ENCODE results near the gene PYROXD2.

The PYROXD2 gene

GRCh38 chr10:98414578-98414931 is 427 bp downstream of the PYROXD2 start:
- DNase-seq = no peak

- DNase-seq = no peak
Measured at GRCh38 chr10:98411768-98412167, 3.2 kb downstream of the PYROXD2 start.

DNA sequence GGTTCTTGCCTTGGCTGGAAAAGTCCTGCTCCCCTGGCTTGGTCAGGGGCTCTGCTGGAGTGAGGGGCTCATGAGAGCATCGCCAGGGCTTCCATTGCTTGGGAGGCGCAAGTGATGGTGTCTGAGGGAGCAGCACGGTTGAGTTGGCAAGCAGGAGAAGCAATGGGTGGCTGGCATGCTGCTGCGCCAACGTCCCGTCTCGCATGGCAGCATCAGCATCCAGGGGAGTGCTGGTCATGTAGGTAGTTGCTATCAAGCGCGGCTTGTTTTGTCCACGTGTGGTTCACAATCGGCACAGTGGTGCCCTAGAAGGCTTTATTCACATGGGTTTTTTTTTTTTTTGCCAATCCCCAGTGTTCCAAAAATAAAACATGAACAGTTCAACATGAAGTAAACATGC is 3.8 kb downstream of the PYROXD2 start:
- DNase-seq = no peak

- no peak for DNase-seq
Measured at GRCh38 chr10:98410759-98411158, 4.2 kb downstream of the PYROXD2 start.

DNA sequence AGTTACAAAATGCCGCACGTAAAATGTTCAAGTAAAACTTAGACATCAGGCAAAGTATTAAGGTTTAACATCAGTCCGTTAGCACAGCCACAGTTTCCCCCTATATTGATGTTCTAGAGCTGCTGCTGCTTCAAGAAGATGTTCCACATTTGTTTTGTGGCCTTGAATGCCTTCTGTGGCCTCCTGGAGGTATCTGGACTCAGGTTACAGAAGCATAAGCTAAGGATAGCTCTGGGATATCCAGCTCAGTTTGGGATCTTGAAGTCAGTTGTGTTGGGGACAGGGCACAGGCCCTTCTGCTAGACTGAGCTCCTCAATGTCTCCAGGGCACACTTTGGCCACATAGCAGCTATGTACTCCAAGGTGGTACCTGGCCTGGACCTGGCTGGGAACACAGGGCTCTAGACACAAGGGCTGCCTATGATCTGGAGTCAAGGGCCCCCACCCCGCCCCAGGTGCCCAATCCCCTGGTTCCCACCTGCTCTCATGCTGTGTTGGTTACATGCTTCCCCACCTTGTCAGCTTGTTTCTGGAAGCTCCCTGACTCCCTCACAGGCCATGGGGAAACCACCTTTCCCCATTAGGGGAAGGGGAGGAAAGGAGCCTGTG is 4.7 kb downstream of the PYROXD2 start:
- no peak for DNase-seq

DNA sequence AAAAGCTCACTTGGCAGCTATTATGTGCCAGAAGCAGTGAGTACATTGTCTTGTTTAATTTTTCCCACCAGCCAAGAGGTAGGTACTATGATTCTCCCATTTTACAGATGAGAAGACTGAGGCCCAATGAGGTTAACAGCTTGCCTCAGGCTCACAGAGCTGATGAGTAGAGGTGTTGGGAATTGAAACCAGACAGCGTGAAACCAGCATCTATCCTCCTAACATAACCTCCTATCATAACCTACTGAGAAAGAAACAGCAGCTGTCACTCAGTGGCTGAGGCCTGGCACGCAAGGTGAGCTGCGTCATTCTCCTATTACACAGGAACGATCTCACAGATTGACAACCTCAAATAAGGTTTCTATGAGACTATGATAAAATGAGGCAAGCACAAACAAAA is 6.2 kb downstream of the PYROXD2 start:
- DNase-seq = no peak

DNA sequence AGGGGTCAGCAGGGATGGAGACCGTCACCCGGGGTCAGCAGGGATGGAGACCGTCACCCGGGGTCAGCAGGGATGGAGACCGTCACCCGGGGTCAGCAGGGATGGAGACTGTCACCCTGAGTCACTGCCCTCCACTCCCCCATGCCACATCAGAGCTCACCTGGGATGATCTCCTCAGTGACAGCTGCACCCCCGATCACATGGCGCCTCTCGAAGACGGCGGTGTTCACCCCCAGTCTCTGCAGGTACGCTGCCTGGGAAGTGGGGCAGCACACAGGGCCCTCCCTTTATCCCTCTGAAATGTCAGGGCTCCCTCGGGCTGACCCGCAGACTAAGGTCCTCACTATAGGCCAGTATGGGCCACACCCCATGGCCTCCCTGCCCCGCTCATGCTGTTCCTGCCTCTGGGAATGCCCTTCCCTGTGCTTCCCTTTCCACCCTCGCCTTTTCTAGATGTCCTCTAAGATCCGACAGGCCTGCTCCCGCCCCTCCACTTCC is 7.2 kb downstream of the PYROXD2 start:
- DNase-seq = no peak

- DNase-seq = no peak
Measured at GRCh38 chr10:98407017-98407743, 7.8 kb downstream of the PYROXD2 start.

GRCh38 chr10:98405422-98405821 is 9.6 kb downstream of the PYROXD2 start:
- no peak for DNase-seq

DNA sequence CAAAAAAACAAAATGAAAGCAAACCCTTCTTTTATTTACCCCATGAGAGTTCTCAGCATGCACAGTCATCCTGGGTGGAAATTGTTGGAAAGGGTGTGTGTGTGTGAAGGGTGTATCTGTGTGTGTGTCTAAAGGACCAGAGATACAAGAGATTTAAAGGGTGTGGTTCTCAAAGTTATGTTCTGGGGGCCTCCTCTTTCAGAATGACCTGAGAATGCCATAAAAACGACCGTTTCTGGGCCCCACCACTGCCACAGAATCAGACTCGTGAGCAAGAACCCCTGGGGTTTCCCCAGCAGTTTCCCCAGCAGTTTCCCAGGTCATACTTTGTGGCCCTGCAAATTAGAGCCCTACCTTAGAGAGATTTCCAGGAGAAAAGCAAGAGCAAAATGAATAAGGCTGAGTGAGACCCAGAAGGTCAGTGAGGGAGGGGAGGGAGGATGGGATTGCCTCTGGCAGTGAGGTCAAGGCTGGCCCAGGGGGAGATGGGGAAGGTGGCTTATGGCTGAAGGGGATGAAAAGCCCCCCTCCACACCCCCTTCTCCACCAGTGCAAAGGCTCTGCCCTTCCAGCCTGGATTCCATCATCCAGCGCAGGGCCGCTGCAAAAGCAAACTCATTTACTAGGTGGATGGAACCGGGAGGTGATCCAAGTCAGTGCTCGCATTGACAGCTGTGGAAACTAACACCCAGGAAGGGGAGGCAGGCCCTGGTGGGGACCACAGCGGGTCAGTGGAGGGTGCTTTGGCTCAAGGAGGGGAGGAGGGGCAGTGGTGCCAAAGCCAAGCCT is 10.2 kb downstream of the PYROXD2 start:
- DNase-seq = no peak

DNA sequence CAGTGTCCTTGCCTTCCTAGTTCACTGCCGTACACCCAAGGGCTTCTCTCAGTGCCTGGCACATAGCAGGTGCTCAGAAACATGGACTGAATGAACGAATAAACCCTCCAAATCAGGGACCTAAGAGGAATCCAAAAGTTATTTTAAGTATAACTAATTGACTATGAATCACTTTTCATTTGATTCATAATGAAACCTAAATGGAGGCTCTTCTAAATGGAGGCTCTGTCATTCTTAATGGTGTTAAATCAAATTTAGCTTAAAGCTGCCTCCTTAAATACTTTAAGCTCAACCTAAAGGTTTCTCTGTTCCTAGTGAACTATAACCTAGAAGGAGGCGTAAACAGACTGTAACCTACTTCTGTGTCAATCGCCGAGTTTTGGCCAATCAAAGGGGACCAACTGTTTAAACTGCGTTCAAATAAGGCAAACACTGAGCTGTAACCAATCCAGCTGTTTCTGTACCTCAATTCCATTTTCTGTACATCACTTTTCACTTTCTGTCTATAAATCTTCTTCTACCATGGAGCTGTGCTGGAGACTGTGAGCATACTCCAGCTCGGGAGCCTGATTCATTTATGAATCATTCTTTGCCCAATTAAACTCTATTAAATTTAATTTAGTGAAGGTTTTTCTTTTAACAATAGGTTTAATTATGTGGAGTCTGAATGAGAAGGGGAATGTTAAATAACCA is 11.0 kb downstream of the PYROXD2 start:
- DNase-seq = no peak

GRCh38 chr10:98402931-98403718 is 11.9 kb downstream of the PYROXD2 start:
- DNase-seq = no peak

DNA sequence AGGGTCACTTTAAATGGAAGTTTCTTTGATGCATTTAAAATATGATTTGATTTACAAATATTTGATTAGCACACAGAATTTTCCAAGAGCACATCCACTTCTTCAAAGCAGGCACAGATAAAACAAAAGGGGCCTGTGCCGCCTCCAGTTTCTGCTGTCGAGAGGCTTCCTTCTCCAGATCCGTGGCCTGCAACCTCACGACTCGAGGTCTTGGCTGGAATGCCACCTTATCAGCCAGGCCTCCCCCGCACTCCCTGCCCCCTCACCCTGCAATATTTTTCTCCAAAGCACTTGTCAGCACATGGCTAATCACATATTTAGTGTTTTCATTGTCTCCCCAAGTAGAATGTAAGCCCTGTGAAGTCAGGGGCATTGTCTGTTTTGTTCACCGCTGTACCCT is 12.5 kb downstream of the PYROXD2 start:
- DNase-seq = no peak

DNA sequence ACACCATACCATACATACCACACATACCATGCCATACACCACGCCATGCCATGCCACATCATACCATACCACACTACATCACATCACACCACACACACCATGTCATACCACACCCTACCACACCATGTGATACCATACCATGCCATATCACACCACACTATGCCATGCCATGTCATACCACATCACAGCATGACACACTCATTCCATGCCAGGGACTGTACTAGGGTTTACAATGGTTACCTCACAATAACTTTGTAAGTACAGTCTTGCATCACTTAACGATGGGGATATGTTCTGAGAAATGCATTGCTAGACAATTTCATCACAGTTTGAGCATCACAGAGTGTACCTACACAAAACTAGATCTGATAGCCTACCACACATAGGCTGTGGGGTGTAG is 14.5 kb downstream of the PYROXD2 start:
- peak in 1 of 2 experiments; percentile 6 for DNase-seq

GRCh38 chr10:98399784-98400183 is 15.2 kb downstream of the PYROXD2 start:
- no peak for DNase-seq

DNA sequence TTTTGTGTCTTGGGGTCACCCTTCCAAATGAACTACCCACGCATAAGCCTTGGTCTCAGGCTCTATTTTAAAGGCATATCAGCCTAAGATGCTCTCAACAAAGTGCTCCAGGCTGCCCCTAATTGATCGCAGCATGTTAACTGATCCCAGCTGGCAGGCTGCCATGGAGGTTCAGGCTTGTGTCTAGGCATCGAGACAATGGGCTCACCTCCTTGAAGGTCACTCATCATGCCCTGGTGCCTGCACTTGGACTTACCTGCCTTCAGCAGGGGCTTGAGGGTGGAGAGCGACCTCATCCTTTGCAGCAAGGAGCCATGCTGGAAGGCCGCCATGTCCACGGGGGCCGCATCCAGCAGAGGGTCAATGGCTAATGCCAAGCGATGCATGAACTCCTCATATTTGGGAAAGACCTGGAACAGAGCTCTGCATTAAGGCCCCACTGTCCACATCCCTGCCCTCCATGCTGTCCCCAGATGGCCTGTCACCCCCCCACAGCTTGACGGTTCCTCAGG is 17.8 kb downstream of the PYROXD2 start:
- DNase-seq = no peak

DNA sequence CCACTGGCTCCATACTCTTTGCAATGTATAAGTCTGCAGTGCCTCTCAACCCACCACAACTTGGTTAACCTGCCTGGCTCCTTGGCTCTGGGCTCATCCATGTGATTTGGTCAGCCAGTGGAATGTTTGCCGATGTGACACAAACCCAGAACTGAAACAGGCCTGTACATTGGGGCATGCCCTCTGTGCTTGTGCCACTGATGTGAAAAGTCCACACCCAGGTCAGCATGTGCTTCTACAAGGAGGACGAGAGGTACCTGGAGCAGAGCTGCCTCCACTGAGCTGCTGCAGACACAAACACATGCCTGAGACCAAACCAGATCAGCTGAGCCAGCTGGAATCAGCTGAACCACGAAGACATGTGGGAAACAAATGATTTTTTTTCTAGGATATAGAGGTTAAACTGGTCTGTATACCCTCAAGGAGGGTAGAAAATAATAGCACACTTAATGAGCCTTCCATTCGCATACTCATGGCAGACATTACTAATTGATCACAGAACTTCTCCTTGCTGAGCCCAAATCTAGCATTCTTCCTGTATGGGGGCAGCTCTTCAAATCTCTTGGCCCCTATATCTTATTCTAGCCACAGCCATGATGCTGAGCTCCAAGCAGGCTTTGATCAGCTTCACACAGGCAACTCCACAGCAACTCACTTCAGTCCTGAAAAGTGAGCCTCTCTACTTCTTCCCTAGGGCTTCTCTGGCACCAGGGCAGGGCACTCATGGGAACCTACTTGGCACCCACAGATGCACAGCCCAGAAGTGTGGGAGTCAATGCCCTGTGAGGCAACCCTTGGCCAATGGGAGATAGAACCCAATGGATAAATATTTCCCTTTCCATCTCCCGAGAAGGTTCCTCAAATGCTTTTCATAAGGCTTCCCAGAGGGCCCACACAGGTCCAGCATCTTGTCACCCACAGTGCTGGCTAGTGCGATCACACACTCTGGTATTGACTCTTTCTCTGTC is 18.6 kb downstream of the PYROXD2 start:
- no peak for DNase-seq

DNA sequence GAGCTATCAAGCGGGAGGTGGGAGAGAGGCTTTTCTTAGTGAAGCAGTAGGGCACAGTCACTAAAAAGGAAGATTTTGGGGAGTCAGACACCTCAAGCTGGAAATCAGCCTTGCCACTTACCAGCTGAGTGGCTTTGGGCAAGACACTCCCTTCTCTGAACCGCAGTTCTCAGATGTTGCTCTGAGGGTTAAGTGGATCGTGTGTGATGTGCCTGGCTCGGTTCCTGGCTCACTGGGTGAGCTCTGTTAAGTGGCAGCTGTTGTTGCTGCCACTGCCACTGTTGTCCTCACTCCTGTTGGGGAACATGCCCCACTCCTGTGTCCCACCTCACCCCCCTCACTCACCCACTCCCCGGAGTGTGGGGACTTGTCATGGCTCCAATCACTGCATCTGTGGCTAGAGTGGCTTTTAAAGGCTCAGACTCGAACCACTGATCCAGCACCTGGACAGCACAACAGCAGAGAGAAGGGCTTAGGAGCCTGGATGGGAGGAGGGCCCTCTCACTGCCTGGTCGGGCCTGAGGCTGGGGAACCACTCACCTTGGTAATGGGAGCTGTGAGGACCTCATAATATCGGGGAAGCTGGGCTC is 20.0 kb downstream of the PYROXD2 start:
- no peak for DNase-seq

DNA sequence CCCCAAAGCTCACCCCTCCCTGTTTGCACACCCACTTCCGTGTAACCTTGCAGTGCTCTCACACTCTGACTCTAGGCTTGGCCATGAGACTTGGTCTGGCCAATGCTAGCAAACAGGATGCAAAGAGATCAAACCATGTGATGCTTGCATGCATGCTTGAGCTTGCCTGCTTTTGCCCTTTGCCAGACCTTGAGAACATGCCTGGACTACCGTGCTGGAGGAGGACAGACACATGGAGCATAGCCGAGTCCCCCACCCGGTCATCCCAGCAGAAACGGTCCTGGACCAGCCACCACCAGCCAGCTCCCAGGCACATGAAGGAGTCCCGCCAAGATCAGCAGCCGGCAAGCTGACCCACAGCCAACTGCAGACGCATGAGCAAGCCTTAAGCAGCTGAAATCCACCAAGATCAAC is 23.4 kb downstream of the PYROXD2 start:
- DNase-seq = peak; percentile 48 to 53

DNA sequence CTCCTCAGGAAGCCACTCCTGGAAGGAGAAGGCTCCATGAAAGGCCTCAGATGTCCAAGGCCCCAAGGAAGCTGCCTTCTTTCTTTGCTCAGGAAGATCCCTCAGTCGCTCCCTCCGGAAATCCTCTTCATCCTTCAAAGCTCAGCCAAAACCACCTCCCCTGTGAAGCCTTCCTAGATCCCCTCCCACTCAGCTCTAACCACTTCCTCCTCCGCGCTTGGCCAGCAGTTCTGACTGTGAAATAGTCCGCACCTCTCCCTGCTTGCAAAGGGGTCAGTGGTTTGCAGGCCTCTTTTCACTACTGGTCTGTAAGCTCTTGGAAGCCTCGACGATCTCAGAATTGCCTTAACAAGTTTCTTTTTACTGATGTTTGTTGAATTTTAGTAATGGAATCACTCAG is 23.9 kb downstream of the PYROXD2 start:
- peak; percentile 75 to 84 for DNase-seq

DNA sequence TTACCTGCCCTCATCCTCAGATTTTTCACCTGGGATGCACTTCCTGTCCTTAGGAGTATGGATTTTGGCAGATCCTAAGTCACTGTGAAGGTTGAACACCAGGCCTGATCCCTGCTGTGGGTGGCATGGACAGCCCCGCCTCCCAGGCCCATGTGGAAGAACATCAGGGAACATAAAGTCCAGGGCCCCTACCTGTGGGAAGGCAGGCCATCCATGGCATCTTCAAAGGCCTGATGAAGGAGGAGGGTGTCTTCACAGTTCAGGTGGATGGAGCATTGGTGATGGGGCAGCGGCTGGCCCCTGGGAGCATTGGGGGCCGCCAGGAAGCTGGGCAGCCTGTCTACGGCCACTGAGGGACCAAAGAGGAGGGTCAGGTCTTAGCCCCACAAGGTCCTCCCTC is 24.6 kb downstream of the PYROXD2 start:
- DNase-seq = no peak
